C1 segment of cervical spinal cord (tissue), 14 donors: ENCODE measurements around the gene DPY19L1.
"Not testable (repeated sequence)": the region's sequence is repeated elsewhere in the genome, so short reads cannot be mapped to it uniquely, and the experiment has no call there.

Experiments
- DNase-seq, 14 donors: peaks; one replicate each; lab custom pipeline; 2025; lab: John Stamatoyannopoulos, UW

The DPY19L1 gene

GRCh38 chr7:35037211-35037525, at the start of gene DPY19L1:
Gene DPY19L1, minus strand, starts transcription at chr7:35037485. Its CDS starts 91 bp downstream, at chr7:35037394.
- no peak for DNase-seq

- DNase-seq, result not testable (repeated sequence)
These were observed 42.2 kb upstream of the DPY19L1 start for GRCh38 chr7:35079517-35079916.

GRCh38 chr7:35074008-35074407, 36.7 kb upstream of the DPY19L1 start:
- not testable (repeated sequence) for DNase-seq

GRCh38 chr7:35072950-35073827, 35.9 kb upstream of the DPY19L1 start:
- DNase-seq, result not testable (repeated sequence)

GRCh38 chr7:35069084-35069483, 31.8 kb upstream of the DPY19L1 start:
- not testable (repeated sequence) for DNase-seq

- DNase-seq, result not testable (repeated sequence)
These were observed 28.1 kb upstream of the DPY19L1 start for GRCh38 chr7:35065382-35065781.

- not testable (repeated sequence) for DNase-seq
These were observed 21.3 kb upstream of the DPY19L1 start for GRCh38 chr7:35058571-35058970.

- DNase-seq, result peak in 1 of 14 donors; percentile 9
These were observed 20.5 kb upstream of the DPY19L1 start for GRCh38 chr7:35057505-35058451.

- DNase-seq, result not testable (repeated sequence)
These were observed 18.4 kb upstream of the DPY19L1 start for GRCh38 chr7:35055733-35056132.

- DNase-seq, result not testable (repeated sequence)
These were observed 16.3 kb upstream of the DPY19L1 start for GRCh38 chr7:35053488-35054175.

- DNase-seq, result not testable (repeated sequence)
These were observed 11.1 kb upstream of the DPY19L1 start for GRCh38 chr7:35048390-35048789.

GRCh38 chr7:35047912-35048305, 10.6 kb upstream of the DPY19L1 start:
- not testable (repeated sequence) for DNase-seq

- DNase-seq, result not testable (repeated sequence)
These were observed 10.1 kb upstream of the DPY19L1 start for GRCh38 chr7:35047263-35047911.

GRCh38 chr7:35043301-35043700, 6.0 kb upstream of the DPY19L1 start:
- not testable (repeated sequence) for DNase-seq

- DNase-seq, result no peak
These were observed 3.6 kb upstream of the DPY19L1 start for GRCh38 chr7:35040906-35041305.

GRCh38 chr7:35039343-35039742, 2.1 kb upstream of the DPY19L1 start:
- DNase-seq, result no peak

- peak in 1 of 14 donors; percentile 43 for DNase-seq
These were observed 1.1 kb upstream of the DPY19L1 start for GRCh38 chr7:35038354-35038753.

- peak; percentile 73 to 98 (median 92) for DNase-seq
These were observed 449 bp upstream of the DPY19L1 start for GRCh38 chr7:35037526-35038341.

GRCh38 chr7:35036361-35037171, 719 bp downstream of the DPY19L1 start:
- DNase-seq, result peak in 12 of 14 donors; percentile 37 to 76 (median 50)
